ENCODE measurements around the gene QSOX2.
A peak's percentile ranks its signal among the peaks of the same experiment; 100 is the strongest.

DNA sequence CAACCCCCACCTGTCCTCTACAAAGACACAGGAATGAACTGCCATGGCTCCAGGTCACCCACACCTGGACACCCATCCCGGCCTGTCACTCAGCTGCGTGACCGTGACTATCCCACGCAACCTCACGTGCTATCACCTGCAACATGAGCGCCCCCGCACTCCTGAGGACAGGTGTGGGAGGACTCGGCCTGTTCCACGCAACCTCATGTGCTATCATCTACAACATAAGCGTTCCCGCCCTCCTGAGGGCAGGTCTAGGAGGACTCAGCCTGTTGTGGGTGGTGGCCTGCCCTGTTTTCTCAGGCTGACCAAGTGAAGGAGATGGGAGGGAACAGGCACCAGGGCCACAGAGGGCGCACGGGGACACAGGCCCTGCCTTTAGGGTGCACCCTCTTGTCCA, 4.1 kb downstream of the QSOX2 start:
- TF ChIP-seq CTCF (IDR thresholded peaks at IDR 0.05; ENCODE audit: low read length) (peak; percentile 11; the same call in 1 of the 2 replicates), EZH2 (IDR thresholded peaks at IDR 0.05; ENCODE audit: borderline replicate concordance, low read length) (no peak)
